GM21447 (cell line): ENCODE results near the gene PKN1.
"Not testable (repeated sequence)": the region's sequence is repeated elsewhere in the genome, so short reads cannot be mapped to it uniquely, and the experiment has no call there.

Experiments used
- ATAC-seq: cut with Tn5 transposase; IDR thresholded peaks from one replicate; pipeline ENCODE4 v1.9.1; 2021; ENCODE audit not compliant: unreplicated experiment

PKN1 gene

DNA sequence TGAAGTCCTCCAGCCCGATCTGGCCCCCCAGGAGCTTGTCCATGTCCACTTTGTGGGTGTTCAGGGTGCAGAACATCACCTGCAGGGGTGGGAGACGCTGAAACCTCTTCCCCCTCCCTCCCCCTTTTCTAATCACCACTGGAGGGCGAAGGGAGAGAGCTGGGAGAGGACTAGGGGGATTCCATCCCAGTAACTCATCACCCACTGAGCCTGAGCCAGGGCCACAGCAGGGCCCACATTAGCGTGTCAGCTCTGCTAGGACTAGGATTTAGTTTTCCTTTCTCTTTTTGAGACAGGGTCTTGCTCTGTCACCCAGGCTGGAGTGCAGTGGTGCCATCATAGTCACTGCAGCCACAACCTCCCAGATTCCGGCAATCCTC lies 47.6 kb downstream of the PKN1 start:
- no peak for ATAC-seq

DNA sequence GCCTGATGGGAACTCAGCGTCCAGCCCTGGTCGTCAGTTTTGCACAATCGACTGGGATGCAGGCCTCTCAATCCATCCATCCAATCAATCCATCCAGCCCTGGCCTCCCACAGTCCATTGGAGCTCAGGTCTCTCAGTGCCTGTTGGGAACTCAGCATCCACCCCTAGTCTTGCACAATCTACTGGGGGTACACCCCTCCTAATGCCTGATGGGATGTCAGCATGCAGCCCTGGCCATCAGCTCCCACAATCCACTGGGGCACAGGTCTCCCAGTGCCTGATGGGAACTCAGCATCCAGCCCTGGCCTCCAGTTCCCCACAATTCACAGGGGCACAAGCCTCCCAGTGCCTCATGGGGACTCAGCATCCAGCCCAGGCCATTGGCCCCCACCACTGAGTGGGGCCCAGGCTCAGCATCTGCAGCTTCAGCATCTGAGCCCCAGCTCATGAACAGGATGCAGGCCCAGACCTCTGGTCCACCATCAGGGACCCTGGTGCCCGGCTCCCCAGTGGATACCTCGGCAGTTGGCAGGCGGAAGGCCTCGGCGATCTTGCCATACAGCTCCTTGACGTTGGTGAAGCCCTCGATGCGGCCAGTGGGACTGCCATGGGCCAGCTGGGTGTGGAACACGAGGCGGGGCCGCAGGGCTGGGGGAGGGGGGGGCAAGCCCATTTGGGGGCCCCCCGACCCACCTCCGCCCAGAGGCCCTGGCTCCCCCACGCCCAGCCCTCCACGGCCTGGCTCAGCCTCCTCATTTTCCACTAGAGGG lies 49.3 kb downstream of the PKN1 start:
- no peak for ATAC-seq

DNA sequence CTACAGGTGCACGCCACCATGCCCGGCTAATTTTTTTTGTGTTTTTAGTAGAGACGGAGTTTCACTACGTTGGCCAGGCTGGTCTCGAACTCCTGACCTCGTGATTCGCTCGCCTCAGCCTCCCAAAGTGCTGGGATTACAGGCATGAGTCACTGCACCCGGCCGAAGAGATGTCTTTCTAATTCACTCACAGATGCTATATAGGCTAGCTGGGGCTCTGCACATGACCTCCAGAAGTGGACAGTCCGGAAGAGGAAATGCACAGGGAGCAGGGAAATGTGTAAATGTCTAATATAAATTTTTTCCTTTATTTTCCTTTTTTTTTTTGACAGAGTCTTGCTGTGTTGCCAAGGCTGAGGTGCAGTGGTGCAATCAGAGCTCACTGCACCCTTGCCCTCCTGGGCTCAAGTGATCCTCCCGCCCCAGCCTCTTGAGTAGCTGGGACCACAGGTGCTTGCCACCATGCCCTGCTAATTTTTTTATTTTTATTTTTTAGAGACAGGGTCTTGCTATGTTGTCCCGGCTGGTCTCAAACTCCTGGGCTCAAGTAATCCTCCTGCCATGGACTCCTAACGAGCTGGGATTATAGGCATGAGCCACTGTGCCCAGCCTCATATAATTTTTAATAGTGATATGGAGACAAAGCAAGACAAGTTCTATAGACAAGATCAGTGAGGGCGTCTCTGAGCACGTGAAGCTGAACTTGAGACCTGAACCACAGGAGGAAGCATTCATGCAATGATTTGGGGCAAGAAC lies 54.4 kb downstream of the PKN1 start:
- no peak for ATAC-seq

DNA sequence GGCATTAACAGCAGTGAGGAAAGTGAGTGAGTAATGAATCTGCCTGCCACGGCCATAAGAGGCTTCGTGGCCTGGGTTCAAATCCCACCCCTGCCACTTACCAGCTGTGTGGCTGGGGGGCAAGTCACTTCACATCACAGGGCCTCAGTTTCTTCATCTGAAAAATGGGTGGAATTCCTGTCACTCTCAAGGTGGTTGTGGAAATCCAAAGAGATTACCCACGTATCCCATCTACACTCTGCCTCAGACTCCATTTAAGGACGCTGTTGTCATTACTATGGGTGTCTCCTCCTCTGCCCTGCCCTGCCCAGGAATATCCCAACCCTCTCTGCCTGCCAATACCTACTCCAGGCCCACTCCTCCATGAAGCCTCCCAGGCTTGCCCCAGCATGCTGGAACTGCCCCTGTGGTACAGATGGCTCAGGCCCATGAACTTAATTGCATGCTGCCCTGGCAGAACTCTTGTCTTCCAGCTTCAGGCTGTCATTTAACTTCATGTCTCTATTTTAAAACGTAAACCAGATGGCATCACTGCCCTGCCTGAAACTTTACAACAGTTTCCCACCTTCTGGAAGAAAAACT lies 59.7 kb downstream of the PKN1 start:
- no peak for ATAC-seq

DNA sequence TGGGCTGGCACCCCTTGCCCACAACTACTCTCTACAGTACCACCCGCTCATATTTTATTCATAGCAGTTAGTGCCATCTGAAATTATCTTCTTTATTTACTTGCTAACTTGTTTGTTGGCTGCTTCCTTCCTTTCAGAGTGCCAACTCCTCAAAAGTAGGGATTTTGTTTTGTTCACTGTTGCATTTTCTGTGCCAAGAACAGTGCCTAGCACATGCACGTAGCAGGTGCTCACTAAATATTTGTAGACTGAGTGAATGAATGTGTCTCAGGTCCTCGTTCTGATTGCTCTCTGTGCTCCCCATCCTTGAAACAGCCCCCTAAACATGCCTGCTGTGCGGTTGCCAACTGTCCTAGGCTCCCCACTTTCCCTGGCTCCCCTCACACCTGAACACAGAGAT lies 61.3 kb downstream of the PKN1 start:
- ATAC-seq, result no peak

- ATAC-seq, result no peak
These were observed 62.0 kb downstream of the PKN1 start for GRCh38 chr19:14494910-14495671.

- peak; percentile 17 for ATAC-seq
These were observed 62.5 kb downstream of the PKN1 start for GRCh38 chr19:14495672-14496028.

- ATAC-seq, result peak; percentile 77
These were observed 63.1 kb downstream of the PKN1 start, which contains the start of gene GIPC1 for GRCh38 chr19:14496029-14496833. Gene GIPC1 (minus strand): TSS chr19:14496127. CDS start chr19:14482976, 13,151 bp downstream.

GRCh38 chr19:14496834-14497227 lies 63.7 kb downstream of the PKN1 start:
- ATAC-seq, result no peak

DNA sequence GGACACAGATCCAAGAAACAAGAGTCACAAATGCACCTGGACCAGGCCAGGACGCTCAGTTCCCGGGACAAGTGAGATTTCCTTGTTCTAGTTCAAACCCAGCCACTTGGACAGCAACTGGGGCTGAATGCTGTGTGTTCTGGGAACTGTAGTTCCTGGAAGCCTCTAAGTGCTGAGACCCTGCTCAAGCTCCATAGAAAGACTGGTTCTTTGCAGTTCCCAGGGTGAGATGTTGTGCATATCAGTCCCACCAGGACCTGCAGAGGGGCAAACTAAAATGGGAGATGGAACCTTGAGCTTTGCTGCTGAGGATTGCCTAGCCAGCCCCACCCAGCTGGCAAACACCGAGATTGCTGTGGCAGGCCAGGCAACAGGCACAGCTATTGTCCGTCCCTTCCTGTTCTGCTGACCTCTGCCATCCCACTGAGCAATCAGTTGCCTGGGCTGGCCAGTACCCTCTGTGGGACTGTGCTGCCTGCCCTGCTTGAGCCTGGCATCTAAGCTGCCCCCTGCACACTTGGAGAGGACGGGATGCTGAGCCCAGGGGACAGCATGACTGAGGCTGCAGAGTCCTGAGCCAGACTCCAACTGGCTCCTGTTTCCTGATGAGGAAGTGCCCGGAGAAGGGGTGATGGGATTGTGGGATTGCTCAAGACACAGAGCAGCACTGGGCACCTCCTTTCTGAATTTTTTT lies 64.3 kb downstream of the PKN1 start:
- ATAC-seq, result no peak

DNA sequence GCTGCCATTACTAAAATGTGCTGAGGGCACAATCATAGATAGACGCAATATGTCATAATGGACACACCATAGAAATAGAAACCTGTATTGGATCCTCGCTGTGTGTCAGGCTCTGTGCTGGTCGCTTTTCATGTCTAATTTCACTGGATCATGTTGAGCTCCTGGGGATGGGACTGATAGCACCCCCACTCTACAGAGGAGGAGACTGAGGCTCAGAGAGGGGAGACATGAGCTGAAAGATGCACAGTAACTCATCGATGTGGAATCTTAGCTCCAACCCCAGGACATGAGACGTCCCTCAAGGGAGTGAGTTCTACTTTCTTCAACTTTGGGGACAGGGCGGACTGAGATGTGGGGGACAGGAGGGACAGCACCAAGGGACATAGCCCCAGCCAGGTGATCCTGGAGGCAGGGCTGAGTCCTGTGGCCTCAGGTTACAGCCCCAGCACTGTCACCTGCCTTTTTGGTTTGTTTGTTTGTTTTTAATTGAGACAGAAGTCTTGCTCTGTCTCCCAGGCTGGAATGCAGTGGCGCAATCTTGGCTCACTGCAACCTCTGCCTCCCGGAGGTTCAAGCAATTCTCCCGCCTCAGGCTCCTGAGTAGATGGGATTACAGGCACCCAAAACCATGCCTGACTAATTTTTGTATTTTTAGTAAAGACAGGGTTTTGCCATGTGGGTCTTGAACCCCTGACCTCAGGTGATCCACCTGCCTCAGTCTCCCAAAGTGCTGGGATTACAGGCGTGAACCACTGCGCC lies 69.4 kb downstream of the PKN1 start:
- ATAC-seq, result no peak

- no peak for ATAC-seq
These were observed 70.2 kb downstream of the PKN1 start for GRCh38 chr19:14503285-14503684.

GRCh38 chr19:14504575-14504974 lies 71.5 kb downstream of the PKN1 start:
- not testable (repeated sequence) for ATAC-seq

DNA sequence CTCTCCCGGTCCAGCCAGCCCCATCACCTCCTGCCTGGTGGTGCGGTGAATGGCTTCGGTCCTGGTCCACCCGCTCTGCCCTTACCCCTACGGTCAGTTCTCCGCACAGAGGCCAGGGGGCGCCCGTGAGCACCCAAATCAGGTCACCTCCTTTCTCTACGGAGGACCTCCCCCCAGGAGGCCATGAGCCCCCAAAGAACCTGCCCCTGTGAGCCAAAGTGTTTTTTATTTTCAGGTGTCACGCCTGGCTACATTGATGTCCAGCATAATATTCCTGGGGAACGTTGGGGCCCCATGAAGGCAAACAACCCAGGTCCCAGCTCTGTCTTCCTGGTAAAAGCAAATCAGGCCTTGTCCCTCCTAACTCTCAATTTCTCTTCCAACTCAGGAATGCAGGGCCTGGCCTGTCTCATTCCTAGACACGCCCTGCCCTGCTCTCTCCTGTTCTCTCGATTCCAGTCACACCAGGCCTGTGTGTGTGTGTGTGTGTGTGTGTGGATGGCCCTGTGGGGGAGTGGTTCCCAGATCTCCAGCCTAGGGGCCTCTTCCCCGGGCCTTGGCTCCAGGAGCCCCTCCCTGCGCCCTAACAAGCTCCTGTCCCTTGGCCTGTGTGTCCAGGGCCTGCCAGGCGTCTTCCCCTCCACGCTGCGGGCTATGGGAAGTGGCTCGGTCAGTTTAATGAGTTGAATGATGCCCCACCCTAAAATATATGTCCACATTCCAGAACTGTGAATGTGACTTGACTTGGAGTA lies 72.6 kb downstream of the PKN1 start:
- ATAC-seq, result no peak

DNA sequence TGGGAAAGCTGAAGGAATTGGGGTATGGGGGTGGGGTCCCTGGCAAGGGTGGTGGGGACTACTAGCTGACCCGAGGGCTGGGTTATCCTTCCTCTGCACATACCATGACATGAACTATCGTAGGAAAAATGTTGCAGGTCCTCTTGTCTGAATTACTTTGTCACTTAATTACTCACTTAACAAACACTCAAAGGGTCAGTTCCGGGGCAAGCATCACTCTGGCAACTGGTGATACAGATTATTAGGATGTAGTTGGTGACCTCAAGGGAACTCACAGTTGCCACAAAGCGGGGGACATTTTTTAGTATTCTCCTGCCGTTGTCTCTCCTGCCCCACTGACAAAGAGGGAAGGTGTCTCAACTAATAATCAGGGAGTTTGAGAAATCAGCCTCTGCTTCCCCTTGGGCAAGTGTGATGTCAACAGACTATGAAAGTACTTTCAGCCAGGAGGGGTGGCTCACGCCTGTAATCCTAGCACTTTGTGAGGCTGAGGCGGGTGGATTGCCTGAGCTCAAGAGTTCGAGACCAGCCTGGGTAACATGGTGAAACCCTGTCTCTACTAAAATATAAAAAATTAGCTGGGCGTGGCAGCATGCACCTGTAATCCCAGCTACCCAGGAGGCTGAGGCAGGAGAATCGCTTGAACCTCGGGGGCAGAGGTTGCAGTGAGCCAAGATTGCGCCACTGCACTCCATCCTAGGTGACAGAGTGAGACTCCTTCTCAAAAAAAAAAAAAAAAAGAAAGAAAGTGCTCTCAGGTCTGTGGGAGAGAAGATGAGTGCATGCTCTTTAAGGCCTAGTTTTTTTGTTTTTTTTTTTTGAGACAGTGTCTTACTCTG lies 74.8 kb downstream of the PKN1 start:
- ATAC-seq, result no peak

GRCh38 chr19:14510311-14511228 lies 77.5 kb downstream of the PKN1 start:
- no peak for ATAC-seq

DNA sequence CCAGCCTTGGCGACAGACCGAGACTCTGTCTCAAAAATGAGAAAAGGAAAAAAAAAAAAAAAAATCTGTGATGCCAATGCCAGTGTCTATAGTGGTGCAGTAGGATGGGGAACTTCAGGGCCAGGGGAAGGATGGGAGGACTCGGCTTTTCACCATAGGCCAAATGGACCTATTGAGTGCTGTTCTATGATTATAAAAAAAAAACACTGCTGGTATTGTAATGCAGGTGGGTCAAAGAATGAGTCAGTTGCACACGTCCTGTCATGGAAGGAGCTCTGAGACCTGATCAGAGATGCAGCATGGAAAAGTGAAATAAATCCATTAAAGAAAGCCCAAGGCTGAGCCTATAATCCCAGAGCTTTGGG lies 78.1 kb downstream of the PKN1 start:
- ATAC-seq, result no peak
